Effector memory CD4-positive, alpha-beta T cell (primary cell): Measurements from ENCODE around the gene SLC5A11.
"Not testable (repeated sequence)": the region's sequence is repeated elsewhere in the genome, so short reads cannot be mapped to it uniquely, and the experiment has no call there.

ENCODE experiments used
- DNase-seq, 3 donors: peaks; one replicate each; pipeline ENCODE4 v3.0.0-alpha.2; 2020
- H3K27ac ChIP-seq: 2 replicates; pipeline ENCODE4 v1.7.0; 2013; ENCODE audit warnings: mild to moderate bottlenecking, low read length, moderate library complexity; ENCODE audit not compliant: insufficient read depth, poor library complexity, severe bottlenecking
- H3K27me3 ChIP-seq: replicated peaks from 2 replicates; pipeline ENCODE4 v1.7.0; 2013; ENCODE audit warnings: mild to moderate bottlenecking, low read length; ENCODE audit not compliant: insufficient read depth, control insufficient read depth, poor library complexity, severe bottlenecking
- H3K36me3 ChIP-seq: 2 replicates; pipeline ENCODE4 v1.7.0; 2013; ENCODE audit warnings: mild to moderate bottlenecking, low read length, moderate library complexity; ENCODE audit not compliant: control insufficient read depth, insufficient read depth
- H3K4me1 ChIP-seq: 2 replicates; pipeline ENCODE4 v1.7.0; 2013; ENCODE audit warnings: low read length, mild to moderate bottlenecking; ENCODE audit not compliant: control insufficient read depth, insufficient read depth, poor library complexity, severe bottlenecking
- H3K4me3 ChIP-seq: 2 replicates; pipeline ENCODE4 v1.7.0; 2013; ENCODE audit warnings: low read length, low read depth, mild to moderate bottlenecking; ENCODE audit not compliant: insufficient read depth, poor library complexity, severe bottlenecking
- H3K9me3 ChIP-seq: 2 replicates; pipeline ENCODE4 v1.7.0; 2013; ENCODE audit warnings: mild to moderate bottlenecking, low read length, moderate library complexity; ENCODE audit not compliant: control insufficient read depth

Gene SLC5A11

GRCh38 chr16:24834459-24835335 is 11.1 kb upstream of the SLC5A11 start:
- Histone ChIP-seq H3K27me3 (no peaks in the 10 kb centered on the region), H3K4me3 (no peak overlapping the region), H3K36me3 (no peaks in the 10 kb centered on the region), H3K4me1 (no peaks in the 10 kb centered on the region), H3K27ac (no peak overlapping the region), H3K9me3 (no peaks in the 10 kb centered on the region)
- DNase-seq, result no peak

- H3K4me3 ChIP-seq, result no peak overlapping the region
- H3K27ac ChIP-seq, result no peak overlapping the region
- no peaks in the 10 kb centered on the region for H3K27me3 ChIP-seq
- no peaks in the 10 kb centered on the region for H3K36me3 ChIP-seq
- no peaks in the 10 kb centered on the region for H3K9me3 ChIP-seq
- DNase-seq, result no peak
- no peaks in the 10 kb centered on the region for H3K4me1 ChIP-seq
Measured at GRCh38 chr16:24836836-24837235, 8.9 kb upstream of the SLC5A11 start.

- Histone ChIP-seq H3K27me3 (no peaks in the 10 kb centered on the region), H3K4me3 (no peak overlapping the region), H3K36me3 (no peaks in the 10 kb centered on the region), H3K27ac (no peak overlapping the region), H3K4me1 (no peaks in the 10 kb centered on the region), H3K9me3 (no peaks in the 10 kb centered on the region)
- no peak for DNase-seq
Measured at GRCh38 chr16:24837969-24838368, 7.8 kb upstream of the SLC5A11 start.

- H3K36me3 ChIP-seq, result no peaks in the 10 kb centered on the region
- H3K4me3 ChIP-seq, result no peak overlapping the region
- H3K27me3 ChIP-seq, result no peaks in the 10 kb centered on the region
- H3K9me3 ChIP-seq, result no peaks in the 10 kb centered on the region
- H3K27ac ChIP-seq, result no peak overlapping the region
- no peaks in the 10 kb centered on the region for H3K4me1 ChIP-seq
- DNase-seq, result no peak
Measured at GRCh38 chr16:24838554-24839266, 7.1 kb upstream of the SLC5A11 start.

- no peaks in the 10 kb centered on the region for H3K36me3 ChIP-seq
- no peak overlapping the region for H3K4me3 ChIP-seq
- H3K9me3 ChIP-seq, result no peaks in the 10 kb centered on the region
- H3K4me1 ChIP-seq, result no peaks in the 10 kb centered on the region
- DNase-seq, result no peak
- no peak overlapping the region for H3K27ac ChIP-seq
- H3K27me3 ChIP-seq, result no peaks in the 10 kb centered on the region
Measured at GRCh38 chr16:24839347-24839972, 6.3 kb upstream of the SLC5A11 start.

- no peaks in the 10 kb centered on the region for H3K36me3 ChIP-seq
- no peak for DNase-seq
- no peak overlapping the region for H3K4me3 ChIP-seq
Measured at GRCh38 chr16:24841291-24841690, 4.5 kb upstream of the SLC5A11 start.

GRCh38 chr16:24844101-24845030 is 1.4 kb upstream of the SLC5A11 start:
- Histone ChIP-seq H3K36me3 (no peaks in the 10 kb centered on the region), H3K9me3 (no peaks in the 10 kb centered on the region), H3K27ac (no peak overlapping the region), H3K27me3 (no peaks in the 10 kb centered on the region), H3K4me3 (no peak overlapping the region), H3K4me1 (no peaks in the 10 kb centered on the region)
- DNase-seq, result no peak

More at GRCh38 chr16:24841291-24841690, 4.5 kb upstream of the SLC5A11 start:
- Histone ChIP-seq H3K27ac (no peak overlapping the region), H3K9me3 (no peaks in the 10 kb centered on the region), H3K27me3 (no peaks in the 10 kb centered on the region), H3K4me1 (no peaks in the 10 kb centered on the region)

- not testable (repeated sequence) for DNase-seq, H3K4me1 ChIP-seq, H3K27me3 ChIP-seq, H3K36me3 ChIP-seq, H3K27ac ChIP-seq, H3K9me3 ChIP-seq, H3K4me3 ChIP-seq
Measured at GRCh38 chr16:24845031-24845365, 765 bp upstream of the SLC5A11 start.

GRCh38 chr16:24846548-24847357 is 990 bp downstream of the SLC5A11 start:
- Histone ChIP-seq H3K36me3 (no peaks in the 10 kb centered on the region), H3K27ac (no peak overlapping the region), H3K4me3 (no peak overlapping the region), H3K9me3 (no peaks in the 10 kb centered on the region), H3K27me3 (no peaks in the 10 kb centered on the region), H3K4me1 (no peaks in the 10 kb centered on the region)
- no peak for DNase-seq
